Motor neuron (in vitro differentiated cells): ENCODE data around the gene ANKRD44. TPM values are rescaled to one million over a fixed set of nuclear protein-coding genes. Genes with fewer than 3 reads are reported as not detected.

ENCODE experiments used
- ATAC-seq, 8 experiments: fragments of 200-7000 bp; cut with Tn5 transposase; replicated peaks in 6 of 8; 2 replicates each; pipeline ENCODE4 v1.8.0; 2021; ENCODE audit warnings: mild to moderate bottlenecking in 8 of 8, moderate library complexity in 8 of 8
- H3K27ac ChIP-seq, 2 donors: fragments of 250-450 bp; sonication (Bioruptor Pico); 2 replicates each; pipeline ENCODE4 v1.9.0; 2021; ENCODE audit warnings: antibody characterized with exemption in 2 of 2, mild to moderate bottlenecking in 2 of 2, moderate library complexity in 1 of 2
- H3K4me1 ChIP-seq, 2 donors: fragments of 250-450 bp; sonication (Bioruptor Pico); replicated peaks in 1 of 2; 2 replicates each; pipeline ENCODE4 v1.6.1; 2021; ENCODE audit warnings: antibody characterized with exemption in 2 of 2, mild to moderate bottlenecking in 2 of 2, moderate library complexity in 1 of 2
- H3K4me3 ChIP-seq, 5 donors: fragments of 250-450 bp; sonication (Bioruptor Pico); 2 replicates each; pipeline ENCODE4 v1.9.0; 2021; ENCODE audit warnings: antibody characterized with exemption in 5 of 5, mild to moderate bottlenecking in 5 of 5, moderate library complexity in 4 of 5
- WGBS, 10 experiments: fragments of 450-650 bp; shearing (Covaris generic); methylation state at CpG; one replicate each; pipeline ENCODE4 v1.0.0; 2022; 5-methylcytosine and 5-hydroxymethylcytosine counted together
- in situ Hi-C, 9 experiments: fragments of 400-800 bp; cut with MboI; loops; one replicate each; pipeline ENCODE4 v1.15.0; 2021; ENCODE audit warnings: low sequenced_read_pairs in 9 of 9, low pct_unique_long_range_greater_than_20kb in 2 of 9; ENCODE audit not compliant: unreplicated experiment in 9 of 9
- total RNA-seq, 8 experiments: library from RNA; unstranded; fragments of 300-600 nt; gene quantifications; 2 replicates each; pipeline versions ENCODE4 v1.2.3 to v1.2.4, GENCODE V29; 2022

Gene ANKRD44
- total RNA-seq, 8 experiments from 2014 or later, result 3.4 to 28.8 (median 14.8) TPM

DNA sequence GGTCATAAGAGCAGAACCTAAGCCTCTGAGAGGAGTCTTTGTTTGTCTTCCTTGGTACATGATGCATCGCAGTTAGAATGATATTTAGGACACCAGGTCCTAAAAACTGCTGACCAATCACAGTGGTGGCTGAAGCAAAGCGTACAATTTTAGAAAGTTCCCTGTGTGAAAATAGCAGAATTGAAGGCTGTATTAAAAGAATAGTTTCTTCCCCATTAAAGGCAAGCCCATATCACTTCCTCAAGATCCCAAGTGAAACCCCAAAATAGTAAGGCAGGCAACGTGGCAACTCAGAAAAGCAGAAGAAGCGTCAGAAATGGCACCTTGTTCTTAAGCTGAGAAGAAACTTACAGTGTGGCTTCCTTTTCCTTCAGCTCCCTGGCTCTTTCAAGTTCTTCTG lies 229.3 kb downstream of the ANKRD44 start:
- Histone ChIP-seq H3K4me1 (peaks cover 10 to 22% of the 10 kb centered on the region in 2 donors), H3K4me3 (no peak overlapping the region), H3K27ac (no peak overlapping the region)
- in situ Hi-C loops, result no loop called here
- peak in 1 of 8 experiments; percentile 3 for ATAC-seq
- 85 to 100% (median 90%) methylated on average over 2 to 4 of the region's 4 CpGs; no CpG with 5 or more reads in 3 of the 10 experiments for WGBS, 10 experiments

GRCh38 chr2:197080578-197081216 lies 229.9 kb downstream of the ANKRD44 start:
- Histone ChIP-seq H3K4me3 (no peak overlapping the region), H3K4me1 (peaks cover 10 to 16% of the 10 kb centered on the region in 2 donors), H3K27ac (no peak overlapping the region)
- in situ Hi-C loops, result no loop called here
- 33 to 90% (median 60%) methylated on average over 1 to 7 of the region's 7 CpGs; no CpG with 5 or more reads in 1 of the 10 experiments for WGBS, 10 experiments
- peak in 7 of 8 experiments; percentile 3 to 78 (median 69) for ATAC-seq

DNA sequence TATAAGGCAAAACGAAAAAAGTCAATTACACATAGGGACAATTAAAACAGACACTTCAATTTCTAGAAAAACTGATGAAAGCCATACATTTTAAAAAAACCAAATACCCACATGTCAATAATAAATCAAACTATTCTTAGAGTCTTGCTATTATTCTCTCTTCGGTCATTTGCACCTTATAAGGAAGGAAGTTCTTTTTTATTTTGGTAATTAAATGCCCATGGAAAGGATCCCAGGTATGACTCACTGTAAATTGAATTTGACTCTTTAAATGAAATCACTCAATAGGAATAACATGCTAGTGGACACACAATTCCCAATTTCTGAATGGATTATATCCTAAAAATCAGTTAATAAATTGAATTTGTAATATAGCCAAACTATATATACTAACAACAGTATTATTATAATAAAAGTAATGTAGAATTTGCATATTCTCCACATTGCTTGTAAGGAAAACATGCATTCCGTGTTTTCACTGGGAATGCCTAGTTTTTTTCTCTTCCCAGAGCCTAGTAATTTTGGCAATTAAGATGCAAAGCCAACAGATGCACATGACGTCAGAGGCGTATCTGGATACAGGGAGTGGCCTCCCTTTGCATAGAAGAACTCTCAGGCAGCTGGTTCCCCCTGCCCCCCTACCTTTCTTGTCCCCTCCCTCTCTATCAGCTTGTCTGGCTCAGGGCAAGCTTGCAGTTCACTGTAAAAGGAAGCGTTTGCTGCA lies 230.6 kb downstream of the ANKRD44 start:
- Histone ChIP-seq H3K27ac (no peak overlapping the region), H3K4me1 (peaks cover 10 to 15% of the 10 kb centered on the region in 2 donors), H3K4me3 (no peak overlapping the region)
- in situ Hi-C loops, result no loop called here
- whole genome bisulfite sequencing, 10 experiments, result 11 to 89% (median 44%) methylated on average over 2 to 6 of the region's 6 CpGs; no CpG with 5 or more reads in 1 of the 10 experiments
- ATAC-seq, result peak; percentile 84 to 96 (median 92)

GRCh38 chr2:197079414-197079813 lies 231.2 kb downstream of the ANKRD44 start:
- peak in 2 of 8 experiments; percentile 34 to 66 for ATAC-seq
- WGBS, 10 experiments, result 67 to 100% (median 77%) methylated on average over 1 to 3 of the region's 3 CpGs; no CpG with 5 or more reads in 2 of the 10 experiments
- in situ Hi-C loops, result no loop called here

DNA sequence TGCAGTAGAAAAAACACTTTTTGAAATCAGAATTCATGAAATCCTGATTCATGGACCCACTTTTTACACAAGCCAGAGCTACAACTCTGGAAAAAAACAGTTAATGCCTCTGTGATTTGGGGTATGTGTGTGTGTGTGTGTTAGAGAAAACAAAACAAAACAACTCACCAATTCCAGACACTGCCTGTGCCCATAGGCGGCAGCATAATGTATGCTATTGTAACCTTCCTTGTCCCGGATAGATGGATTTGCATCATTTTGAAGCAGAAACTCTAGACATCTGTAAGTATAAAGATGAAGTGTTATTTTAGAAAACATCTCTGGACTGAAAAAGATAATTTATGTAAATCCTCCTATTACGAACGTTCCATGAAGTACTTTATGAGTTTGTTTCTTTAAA lies 232.0 kb downstream of the ANKRD44 start:
- peak in 1 of 8 experiments; percentile 21 for ATAC-seq
- peaks cover 10 to 15% of the 10 kb centered on the region in 2 donors for H3K4me1 ChIP-seq
- in situ Hi-C loops, result no loop called here
- H3K27ac ChIP-seq, result no peak overlapping the region
- WGBS, 10 experiments, result 15 to 100% (median 92%) methylated on average over 2 to 4 of the region's 4 CpGs; no CpG with 5 or more reads in 2 of the 10 experiments
- H3K4me3 ChIP-seq, result no peak overlapping the region

More at GRCh38 chr2:197079414-197079813, 231.2 kb downstream of the ANKRD44 start:
- Histone ChIP-seq H3K4me3 (no peak overlapping the region), H3K27ac (no peak overlapping the region), H3K4me1 (peaks cover 10 to 15% of the 10 kb centered on the region in 2 donors)

DNA sequence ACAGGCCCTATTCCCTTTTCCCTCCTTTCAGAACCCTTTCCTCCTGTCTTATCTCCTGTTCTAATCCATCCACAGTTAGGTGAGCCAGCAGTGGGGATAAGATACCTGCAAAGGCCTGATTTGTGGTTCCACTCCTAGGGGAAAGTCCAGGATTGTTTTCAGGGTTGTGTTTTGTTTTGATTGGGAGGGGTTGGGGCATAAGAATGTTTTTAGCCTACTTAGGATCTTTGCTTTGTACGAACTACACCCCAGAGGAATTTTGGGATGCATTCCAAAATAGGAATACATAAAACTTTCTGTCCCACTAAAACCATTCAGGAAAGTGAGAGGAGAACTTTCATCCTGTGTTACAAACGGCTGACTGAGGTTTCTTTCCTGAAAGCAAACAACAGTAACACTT lies 233.2 kb downstream of the ANKRD44 start:
- ATAC-seq, result peak in 2 of 8 experiments; percentile 19 to 33
- no peak overlapping the region for H3K4me3 ChIP-seq
- H3K4me1 ChIP-seq, result peaks cover 10 to 15% of the 10 kb centered on the region in 2 donors
- 0 to 100% (median 78%) methylated on average over 1 to 2 of the region's 2 CpGs; no CpG with 5 or more reads in 3 of the 10 experiments for WGBS, 10 experiments
- H3K27ac ChIP-seq, result no peak overlapping the region
- in situ Hi-C loops, result no loop called here

- Histone ChIP-seq H3K27ac (no peak overlapping the region), H3K4me1 (peaks cover 10 to 15% of the 10 kb centered on the region in 2 donors), H3K4me3 (no peak overlapping the region)
- ATAC-seq, result no peak
- in situ Hi-C loops, result no loop called here
- 0% methylated on average over 1 of the region's 1 CpG; no CpG with 5 or more reads in 4 of the 10 experiments for WGBS, 10 experiments
Measured at GRCh38 chr2:197076652-197077051, 233.9 kb downstream of the ANKRD44 start.

DNA sequence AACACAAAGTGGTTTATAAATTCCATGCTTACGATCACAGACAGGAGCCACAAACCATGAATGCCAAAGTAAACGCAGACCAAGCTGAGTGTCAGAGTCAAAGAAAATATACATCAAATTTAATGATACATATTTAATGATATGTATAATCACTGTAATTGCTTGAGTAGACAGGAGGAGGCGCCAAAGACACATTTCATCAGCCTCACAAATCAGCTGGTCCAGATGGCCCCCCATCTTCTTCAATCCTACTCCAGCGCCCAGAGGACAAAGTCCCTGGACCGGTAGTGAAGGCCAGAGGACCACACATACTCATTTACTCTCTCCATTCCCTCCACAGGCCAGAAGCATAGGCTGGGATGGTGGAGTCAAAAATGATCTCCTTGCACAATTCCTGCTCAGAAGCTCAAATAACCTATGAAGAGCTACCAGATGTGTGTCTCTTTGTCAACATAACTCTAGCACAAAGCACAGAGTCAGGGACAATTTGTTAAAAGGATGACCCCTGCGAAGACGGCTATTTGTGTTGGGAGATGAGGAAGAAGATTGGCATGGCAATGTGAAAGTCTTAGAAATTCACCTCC lies 234.7 kb downstream of the ANKRD44 start:
- WGBS, 10 experiments, result 65 to 100% (median 90%) methylated on average over 2 to 6 of the region's 7 CpGs; no CpG with 5 or more reads in 1 of the 10 experiments
- in situ Hi-C loops, result no loop called here
- no peak for ATAC-seq
- no peak overlapping the region for H3K27ac ChIP-seq
- no peak overlapping the region for H3K4me3 ChIP-seq
- peaks cover 7 to 10% of the 10 kb centered on the region in 2 donors for H3K4me1 ChIP-seq

- Histone ChIP-seq H3K27ac (no peak overlapping the region), H3K4me1 (peaks cover 1 to 5% of the 10 kb centered on the region in 2 donors), H3K4me3 (no peak overlapping the region)
- no peak for ATAC-seq
- 29 to 100% (median 85%) methylated on average over 2 of the region's 2 CpGs; no CpG with 5 or more reads in 4 of the 10 experiments for WGBS, 10 experiments
- in situ Hi-C loops, result no loop called here
Measured at GRCh38 chr2:197075281-197075680, 235.3 kb downstream of the ANKRD44 start.

GRCh38 chr2:197073701-197074433 lies 236.7 kb downstream of the ANKRD44 start:
- H3K27ac ChIP-seq, result no peak overlapping the region
- in situ Hi-C loops, result no loop called here
- ATAC-seq, result peak in 3 of 8 experiments; percentile 19 to 34 (median 29)
- H3K4me1 ChIP-seq, result no peaks in the 10 kb centered on the region
- WGBS, 10 experiments, result 17 to 80% (median 56%) methylated on average over 1 of the region's 1 CpG; no CpG with 5 or more reads in 3 of the 10 experiments
- H3K4me3 ChIP-seq, result no peak overlapping the region

DNA sequence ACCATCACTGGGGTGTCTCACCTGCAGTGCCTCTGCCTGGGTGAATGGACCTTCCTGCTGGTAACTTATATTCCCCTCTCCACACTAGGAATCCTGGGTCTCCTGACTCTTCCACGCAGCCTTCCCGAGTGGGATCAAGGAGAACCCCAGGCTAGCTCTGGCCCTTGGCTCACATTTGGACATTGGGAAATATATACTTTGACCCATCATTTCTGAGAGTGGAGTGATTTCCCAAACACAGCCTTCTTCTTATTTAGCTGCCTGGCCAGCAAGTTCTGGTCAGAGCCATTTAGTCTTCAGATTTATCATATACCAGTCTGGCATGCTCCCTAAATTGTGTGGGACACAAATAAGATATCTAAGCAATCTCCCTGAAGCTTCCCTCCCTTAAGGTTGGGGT lies 237.3 kb downstream of the ANKRD44 start:
- Histone ChIP-seq H3K4me1 (no peaks in the 10 kb centered on the region), H3K27ac (no peak overlapping the region), H3K4me3 (no peak overlapping the region)
- in situ Hi-C loops, result no loop called here
- no peak for ATAC-seq
- 67 to 100% (median 100%) methylated on average over 1 to 2 of the region's 2 CpGs; no CpG with 5 or more reads in 7 of the 10 experiments for WGBS, 10 experiments

- ATAC-seq, result no peak
- H3K27ac ChIP-seq, result no peak overlapping the region
- no peak overlapping the region for H3K4me3 ChIP-seq
- H3K4me1 ChIP-seq, result no peaks in the 10 kb centered on the region
- in situ Hi-C loops, result no loop called here
- WGBS, 10 experiments, result 22 to 100% (median 91%) methylated on average over 1 to 3 of the region's 3 CpGs
Measured at GRCh38 chr2:197072533-197072932, 238.0 kb downstream of the ANKRD44 start.
